HG03045 (cell line): ENCODE measurements around the gene UBE3B.

Experiments used
- ATAC-seq: cut with Tn5 transposase; IDR thresholded peaks from one replicate; pipeline ENCODE4 v1.9.1; 2021; ENCODE audit warnings: mild to moderate bottlenecking, moderate library complexity; ENCODE audit not compliant: unreplicated experiment

Gene UBE3B

DNA sequence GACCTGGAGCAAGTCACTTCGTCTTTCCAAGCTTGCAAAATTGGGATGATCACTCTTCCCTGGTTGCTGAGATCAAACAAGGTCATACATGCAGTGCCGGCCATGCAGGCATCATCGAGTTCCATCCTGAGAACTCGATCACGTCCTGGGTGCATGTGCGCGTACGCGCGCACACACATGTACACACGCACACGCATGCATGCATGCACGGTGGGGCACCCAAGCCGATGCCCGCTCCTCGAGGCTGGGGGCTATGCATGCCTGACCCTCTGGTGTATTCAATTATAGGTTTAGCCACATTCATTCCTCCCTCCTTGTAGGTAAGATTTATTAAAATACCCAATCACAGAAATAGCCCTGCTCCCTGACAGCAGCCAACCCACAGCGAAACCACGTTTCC is 69.9 kb downstream of the UBE3B start:
- no peak for ATAC-seq

DNA sequence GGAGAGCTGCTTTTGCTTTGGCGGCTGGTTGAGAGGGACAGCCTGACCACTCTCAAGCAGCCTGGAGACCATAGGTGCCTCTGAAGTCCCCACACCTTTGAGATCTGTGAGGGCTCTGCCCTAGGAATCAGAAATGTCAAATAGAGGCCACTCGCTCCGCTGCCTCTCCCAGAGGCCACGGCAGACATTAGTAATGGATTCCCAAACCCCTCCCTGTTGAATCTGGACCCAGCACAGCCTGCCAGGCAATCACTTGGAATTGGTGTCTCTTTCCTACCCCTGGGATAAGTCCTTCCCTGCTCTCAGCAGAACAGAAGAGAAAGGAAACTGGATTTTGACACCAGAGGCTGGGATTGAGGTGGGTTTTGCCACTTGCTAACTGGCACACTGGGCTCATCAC is 70.8 kb downstream of the UBE3B start:
- ATAC-seq: no peak

DNA sequence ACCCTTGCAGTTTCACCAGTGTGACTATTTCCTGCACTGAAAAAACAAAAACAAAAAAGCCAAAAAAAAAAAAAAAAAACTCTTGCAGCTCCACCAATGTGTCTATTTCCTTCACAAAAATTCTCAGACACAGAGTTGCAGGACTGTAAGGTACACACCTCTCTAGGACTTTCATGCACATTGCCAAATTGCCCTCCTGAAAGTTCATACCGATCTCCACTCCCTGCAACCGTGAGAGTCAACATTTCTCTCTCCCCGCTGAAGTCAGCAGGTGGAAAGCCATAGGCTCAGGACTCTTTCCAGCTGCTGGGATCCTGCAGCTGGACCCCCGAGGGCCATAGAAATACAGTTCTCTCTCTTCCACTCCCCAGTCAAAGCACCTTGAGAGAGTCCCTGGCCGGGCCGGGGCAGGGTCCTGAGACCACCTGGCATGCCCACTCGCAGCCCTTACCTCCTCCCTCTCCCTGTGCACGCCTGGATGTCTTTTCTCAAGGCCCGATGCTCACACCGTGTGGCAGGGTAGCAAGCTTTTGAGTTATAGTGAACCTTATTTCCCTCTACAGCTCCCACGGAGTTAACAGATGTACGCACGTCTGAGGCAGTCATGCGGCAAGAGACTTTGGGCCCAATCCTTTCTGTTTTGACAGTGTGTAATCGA is 72.3 kb downstream of the UBE3B start:
- ATAC-seq: no peak

DNA sequence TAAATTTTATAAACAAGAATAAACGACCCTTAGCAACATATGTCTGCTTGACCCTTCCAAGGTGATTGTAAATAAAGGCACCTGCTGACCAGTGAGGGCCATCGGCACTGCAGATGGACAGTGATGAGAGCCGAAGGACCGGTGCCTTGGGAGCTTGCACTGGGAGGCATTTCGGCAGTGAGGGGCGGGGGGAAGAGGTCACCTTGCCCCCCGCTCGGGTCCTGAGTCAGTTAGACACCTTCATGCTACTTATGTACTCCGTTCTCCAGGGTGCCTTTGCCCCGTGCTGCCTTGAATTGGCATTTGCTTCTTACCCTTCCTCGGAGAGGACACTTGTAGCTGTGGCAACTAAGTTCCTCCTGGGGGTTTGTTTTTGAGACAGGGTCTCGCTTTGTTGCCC is 72.8 kb downstream of the UBE3B start:
- no peak for ATAC-seq

DNA sequence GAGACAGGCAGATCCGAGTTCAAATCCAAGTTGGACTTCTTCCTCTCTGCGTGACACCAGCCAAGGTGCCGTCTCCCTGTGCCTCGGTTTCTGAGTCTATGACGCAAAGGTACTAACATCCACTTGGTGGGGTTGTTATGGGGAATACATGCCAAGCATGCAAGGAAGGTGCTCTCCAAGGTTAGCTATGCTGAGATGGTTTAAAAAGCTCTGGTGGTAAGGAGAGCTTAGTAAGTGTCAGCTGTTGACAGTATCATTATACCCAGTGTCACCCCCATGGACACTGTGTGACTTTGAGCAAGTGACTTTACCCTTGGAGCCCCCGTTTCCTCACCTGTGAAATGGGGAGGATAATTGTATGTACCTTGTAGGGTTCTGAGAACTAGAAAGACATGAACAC is 73.7 kb downstream of the UBE3B start:
- ATAC-seq: no peak

DNA sequence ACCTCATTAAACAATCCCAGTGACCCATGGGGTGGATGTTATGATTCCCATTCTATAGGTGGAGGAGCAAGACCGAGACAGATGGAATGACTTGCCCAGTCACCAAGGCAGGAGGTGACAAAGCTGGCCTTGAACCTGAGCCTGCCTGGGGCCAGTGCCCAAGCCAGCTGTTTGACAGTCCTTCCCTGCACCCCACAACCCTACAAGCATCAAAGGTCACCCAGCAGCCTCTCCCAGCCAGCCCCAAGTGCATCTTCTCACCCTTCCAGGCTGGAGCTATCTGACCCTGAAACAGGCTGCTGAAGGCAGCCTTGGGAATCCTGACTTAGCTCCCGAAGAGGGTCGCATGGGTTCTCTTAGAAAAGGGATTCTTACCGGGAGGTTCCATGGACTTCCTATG is 75.5 kb downstream of the UBE3B start:
- ATAC-seq: no peak

DNA sequence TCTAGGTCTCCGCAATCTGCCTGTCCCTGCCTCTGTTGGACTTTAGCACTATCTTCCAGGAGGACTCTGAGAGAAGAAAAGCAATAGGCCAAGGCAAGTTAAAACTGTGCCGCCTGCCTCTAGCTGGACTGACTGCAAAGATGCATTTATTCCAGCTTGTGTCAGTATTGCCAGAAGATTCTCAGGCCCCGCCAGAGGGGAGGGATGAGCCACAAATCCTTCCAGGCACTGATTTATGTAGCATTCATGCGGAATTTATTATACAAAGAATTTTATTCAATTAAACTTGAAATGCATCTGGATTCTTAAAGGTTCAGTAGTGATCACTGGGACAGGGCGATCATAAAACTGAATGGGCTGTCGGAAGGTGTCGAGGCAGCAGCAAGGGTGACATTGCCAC is 76.0 kb downstream of the UBE3B start:
- no peak for ATAC-seq

DNA sequence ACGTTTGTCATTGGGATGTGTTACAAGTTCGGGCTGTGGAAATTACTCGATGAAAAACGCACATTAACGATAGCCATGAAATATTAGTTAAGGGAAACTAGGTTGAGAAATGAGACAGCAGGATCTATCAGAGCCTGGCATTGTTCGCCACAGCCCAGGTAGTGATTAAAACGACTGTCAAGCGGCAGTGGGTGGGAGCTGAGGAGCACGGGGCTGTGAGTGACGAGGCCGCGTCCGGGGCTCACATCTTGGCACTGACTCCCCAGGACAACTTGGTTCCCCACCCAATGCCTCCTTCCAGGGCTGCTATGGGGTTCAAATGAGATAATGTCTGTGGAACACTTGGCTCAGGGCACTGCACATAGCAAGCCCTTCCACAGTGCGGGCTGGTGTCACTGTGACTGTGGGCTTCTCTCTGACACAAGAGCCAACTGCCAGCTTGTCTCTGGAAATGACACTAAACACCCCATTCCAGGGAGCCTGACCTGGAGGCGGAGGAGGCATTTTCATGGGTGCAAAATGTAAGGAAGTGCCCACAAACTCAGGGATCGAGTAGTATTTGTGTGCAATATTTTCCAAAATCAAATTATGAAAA is 76.6 kb downstream of the UBE3B start:
- ATAC-seq: no peak

DNA sequence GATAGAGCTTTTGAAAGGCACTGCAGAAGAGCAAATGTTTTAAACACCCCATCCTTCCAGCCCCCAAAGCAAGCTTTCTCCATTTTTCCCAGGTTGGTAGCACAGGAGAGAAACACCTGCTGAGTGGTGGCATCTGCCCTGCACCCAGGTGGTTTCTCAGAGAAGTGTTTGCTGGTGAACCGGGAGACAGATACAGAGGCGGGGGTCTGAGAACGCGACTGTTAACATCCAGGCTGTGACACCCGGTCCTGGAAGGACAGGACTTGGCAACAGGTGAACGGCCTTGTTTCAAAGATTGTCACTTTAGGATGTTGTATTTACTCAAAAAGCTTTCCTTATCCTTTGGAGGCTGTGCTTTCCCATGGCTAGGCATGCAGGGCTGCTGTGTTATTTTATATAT is 77.3 kb downstream of the UBE3B start:
- ATAC-seq: no peak

DNA sequence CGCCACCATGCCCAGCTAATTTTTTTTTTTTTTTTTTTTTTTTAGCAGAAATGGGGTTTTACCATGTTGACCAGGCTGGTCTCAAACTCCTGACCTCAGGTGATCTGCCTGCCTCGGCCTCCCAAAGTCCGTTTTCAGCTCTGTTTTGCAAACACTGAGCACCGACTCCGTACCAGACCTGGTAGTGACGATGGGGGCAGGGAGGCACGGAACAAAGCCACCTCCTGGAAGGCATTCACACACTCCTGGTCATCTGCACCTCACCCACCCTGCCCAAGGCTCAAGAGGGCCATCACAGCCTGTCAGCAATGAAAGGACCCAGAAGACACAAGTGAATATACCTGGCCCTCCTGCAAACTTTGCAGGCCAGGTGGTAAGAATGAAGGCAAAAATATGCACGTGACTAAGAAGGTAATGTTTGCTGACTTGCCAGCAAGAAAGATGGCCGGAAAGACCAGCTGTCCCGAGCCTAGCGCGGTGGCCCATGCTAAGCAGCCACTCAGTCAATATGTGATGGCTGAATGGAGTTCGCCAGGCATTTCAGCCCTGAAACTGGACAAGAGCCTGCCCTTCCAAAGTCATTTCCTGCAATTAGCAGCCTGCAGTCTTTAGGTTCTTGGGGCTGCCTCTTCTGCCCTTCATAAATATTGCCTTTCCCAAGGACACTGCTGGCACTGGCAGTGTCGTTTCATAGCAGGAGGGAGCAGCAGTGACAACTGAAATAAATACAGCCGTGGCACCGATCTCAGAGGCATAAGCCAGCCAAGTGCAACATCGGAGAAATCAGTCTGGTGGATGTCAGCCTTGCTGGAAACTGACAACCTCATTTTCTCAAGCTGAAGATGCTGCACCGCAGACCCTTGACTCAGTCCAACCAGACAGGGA is 78.2 kb downstream of the UBE3B start:
- no peak for ATAC-seq

DNA sequence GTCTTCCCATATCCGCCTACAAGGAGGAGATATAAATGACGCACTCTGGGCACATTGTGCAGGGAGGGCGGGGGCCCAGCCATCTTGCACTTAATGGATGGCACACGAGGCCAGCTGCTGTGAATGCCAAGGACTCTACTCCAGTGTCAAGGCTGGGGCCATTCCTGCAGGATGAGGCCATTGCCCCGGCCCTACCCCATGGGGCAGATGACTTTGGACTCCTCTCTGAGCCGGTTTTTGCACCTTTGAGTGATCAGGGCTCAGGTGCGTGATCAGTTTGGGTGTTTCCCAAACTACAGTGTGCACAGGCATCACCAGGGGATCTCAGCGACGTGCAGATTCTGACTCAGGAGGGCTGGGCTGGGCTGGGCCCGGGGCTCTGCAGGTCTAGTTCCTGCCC is 79.8 kb downstream of the UBE3B start:
- ATAC-seq: no peak

DNA sequence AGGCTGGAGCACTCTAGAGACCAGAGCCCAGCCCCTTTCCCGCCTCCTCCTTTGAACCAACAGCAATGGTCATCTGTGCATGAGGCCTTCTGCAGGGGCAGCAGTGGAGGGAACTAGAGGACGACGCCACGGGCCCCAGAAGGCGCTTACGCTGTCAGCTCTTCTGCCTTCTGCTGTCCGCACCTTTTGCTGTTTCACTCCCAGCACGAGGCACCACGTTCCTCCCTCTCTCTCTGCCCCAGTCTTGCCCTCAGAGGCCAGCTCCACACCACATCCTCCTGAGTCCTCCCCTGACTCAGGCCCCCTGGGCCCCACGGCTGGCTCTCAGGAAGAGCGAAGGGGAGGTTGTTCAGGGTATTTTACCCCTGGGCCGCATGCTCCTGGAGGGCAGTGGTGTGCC is 80.4 kb downstream of the UBE3B start:
- no peak for ATAC-seq

DNA sequence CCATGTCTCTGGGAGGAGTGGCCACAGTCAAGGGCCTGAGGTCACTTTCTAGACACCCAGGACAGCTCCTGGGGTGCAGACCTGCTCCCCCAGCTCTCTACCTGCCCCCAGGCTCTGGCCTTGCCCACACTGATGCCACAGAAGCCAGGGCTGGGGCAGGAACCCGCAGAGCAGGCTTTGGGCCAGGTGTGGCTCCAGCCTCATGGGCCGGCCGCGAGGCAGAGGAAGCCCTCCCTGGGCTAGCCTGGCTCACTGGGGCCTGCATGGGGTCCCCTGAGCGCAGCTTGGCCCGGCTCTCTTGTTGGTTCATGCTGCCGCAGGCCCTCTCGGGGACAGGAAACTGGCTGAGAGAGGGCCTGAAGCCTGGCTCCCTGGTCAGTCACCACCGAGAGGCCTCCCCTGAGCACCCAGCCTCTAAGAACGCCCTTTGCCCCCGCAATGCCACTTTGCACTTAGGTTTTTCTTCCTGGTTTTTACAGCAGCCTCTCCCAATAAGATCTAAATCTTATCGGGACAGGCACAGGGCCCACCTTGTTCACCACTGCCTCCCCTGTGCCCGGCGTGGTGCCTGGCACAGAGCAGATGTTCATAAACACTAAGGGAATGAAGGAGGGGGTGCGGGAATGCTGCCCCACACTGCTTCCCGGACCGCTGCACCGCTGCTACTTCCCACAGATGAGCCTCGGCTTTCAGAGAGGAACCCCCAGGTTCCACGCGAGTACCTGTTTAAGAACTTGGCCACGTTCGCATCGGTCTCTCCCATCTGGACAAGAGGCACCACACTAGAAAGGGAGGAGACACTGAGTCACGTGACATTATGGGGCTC is 81.2 kb downstream of the UBE3B start:
- no peak for ATAC-seq

DNA sequence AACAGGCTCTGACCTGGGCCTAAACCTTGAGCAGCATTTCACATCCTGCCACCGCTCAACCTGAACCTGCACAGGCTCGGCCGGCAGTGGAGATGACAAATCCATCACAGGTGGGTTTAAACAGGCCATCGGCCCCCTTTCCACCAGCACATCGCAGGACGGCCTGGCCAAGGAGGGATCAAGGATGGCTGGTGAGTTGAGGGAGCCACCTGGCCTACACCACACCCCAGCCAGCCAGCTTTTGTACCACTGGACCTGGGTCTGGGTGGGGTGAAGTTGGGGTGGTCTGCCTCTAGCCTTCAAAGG is 81.7 kb downstream of the UBE3B start:
- ATAC-seq: no peak

DNA sequence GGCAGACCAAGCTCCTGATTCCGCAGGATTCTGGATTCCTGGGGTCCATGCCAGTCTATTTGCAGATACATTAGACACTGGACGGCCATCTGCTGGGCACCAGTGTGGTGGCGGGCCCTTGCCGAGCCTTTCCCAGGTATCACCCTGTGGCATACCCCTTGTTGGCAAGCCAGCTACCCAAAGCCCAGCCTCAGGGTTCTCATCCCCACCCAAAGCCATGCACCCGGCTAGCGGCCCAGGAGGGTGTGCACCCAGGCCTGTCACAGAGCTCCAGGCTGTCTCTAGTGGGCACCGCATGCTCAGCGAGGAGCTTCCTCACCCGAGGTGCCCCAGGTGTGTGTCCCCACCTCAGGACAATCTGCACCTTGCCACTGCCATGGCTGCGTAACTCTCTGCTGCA is 82.2 kb downstream of the UBE3B start:
- ATAC-seq: no peak

DNA sequence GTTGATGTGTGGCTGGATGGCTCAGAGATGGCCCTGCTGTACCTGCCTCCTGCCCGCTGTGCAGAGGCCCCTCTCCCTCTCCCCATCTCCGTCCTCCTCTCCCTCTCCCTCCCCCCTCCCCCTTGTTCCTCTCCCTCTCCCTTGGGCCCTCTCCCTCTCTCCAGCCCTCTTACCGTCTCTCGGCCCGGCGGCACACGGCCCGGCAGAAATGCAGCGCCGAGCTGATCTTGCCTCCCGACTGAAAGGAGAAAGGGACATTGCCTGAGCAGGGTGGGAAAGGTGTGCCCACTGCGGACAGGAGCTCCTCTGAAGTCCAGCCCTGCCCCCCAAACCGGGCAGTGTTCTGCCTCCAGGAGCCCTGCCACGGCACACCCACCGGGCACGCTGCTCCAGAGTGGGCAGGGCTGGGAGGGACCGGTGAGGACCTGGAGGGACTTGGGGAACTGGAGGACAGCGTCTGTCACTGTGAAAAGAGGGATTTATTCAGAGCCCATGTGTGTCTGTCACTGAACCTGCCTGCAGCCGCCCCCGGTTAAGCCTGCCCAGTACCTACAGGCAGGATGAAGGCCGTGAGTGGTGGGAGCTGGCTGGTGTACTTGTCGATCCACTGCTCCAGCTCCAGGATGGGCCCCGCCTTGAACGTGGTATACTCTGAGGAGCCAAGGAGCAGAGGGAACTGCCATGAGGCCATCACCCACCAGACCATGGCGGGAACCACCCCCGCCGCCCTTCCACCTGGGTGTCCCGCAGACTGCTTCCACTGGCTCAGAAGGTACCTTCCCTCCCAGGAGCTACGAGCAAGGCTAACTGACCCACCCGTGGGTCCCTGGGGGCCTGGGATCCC is 83.7 kb downstream of the UBE3B start:
- no peak for ATAC-seq

DNA sequence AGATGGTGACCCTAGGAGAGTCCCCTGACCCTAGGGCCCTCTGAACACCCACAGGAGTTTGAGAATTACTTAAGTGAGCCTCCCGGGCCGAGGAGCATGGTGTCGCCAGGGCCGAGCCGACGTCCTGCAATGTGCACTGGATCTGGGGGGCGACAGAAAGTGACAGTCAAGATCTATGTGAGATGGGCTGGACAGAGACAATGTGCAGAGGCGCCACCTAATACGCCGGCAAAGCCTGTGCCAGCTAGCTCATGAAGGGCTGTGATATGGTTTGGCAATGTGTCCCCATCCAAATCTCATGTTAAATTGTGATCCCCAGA is 84.2 kb downstream of the UBE3B start:
- ATAC-seq: no peak

DNA sequence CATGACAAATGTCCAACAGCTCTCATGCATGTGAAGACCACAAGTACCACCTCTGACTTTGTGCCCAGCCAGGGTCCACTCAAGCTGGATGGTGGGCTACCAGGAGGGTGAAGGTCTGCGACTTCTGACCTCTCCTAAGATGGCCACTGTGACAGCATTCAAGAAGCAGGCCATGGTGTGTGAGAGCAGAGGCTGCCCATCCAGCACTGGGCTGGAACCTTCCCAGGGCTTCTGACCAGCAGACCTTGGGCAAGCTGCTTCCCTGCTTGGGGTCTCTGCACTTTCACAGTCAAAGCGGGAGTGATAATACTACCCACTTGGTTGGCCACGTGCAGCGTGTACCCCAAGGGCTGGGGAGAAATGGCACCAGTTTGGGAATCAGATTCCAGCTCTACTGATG is 85.4 kb downstream of the UBE3B start:
- ATAC-seq: no peak

DNA sequence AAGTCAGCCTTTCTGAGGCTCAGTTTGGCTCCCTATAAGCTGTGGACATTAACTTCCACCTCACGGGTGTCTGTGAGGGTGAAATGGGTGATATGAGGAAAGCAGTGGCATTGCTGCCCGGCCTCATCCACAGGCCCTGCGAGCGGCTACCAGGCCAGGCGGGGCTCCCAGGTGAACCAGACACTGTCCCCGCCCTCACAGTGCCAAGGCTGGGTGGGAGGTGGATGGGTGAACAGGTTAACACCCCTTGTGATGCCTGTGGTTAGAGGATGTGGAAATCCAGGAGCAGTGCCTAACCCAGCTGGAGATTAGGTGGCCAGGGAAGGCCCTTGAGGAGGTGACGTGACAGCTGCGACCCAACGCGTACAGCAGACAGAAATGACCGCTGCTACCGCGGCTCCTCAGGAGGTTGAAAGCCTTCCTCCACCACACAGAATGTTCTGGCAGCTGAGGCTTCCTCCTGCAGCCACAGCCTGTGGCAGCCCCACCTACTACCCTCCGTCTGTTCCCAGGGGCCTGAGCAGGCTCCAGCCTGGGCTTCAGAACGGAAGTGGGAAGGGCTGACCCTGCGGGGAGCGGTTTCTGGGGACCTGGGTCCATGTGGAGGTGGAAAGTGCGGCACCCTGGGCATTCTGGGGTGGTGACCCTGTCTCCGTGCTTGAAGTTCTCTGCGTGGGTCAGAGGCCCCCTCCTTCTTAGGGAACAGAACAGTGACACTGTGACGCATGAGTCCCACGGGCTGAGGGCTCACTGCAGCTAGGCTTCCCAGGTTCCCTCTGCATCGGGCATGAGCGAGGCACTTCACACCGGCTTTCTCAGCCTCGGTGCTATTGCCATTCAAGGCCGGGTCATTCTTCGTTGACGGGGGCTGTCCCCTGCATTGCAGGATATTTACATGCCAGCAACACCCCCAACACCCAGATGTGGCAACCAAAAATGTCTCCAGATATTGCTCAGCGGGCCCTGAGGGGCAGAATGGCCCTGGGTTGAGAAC is 86.2 kb downstream of the UBE3B start:
- no peak for ATAC-seq

DNA sequence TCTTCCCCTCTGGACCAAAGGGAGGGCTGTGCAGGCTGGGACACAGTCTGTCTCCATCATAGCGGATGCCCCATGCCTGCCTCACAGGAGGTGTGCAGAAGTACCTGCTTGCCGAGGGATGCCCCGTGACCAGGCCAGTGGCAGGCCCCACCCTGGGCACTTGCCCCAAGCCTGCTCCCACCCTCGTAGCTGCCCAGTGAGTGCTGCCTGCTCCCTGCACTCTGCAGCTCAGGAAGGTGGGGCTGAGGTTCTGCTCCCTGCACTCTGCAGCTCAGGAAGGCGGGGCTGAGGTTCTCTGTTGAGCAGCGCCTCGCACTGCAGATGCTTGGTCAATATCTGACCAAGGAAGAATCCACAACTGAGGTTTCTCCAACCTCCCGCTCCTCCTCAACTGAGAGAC is 89.0 kb downstream of the UBE3B start:
- no peak for ATAC-seq
